ENCODE data around the gene RAB30.
"Not testable (repeated sequence)": the region's sequence is repeated elsewhere in the genome, so short reads cannot be mapped to it uniquely, and the experiment has no call there.

Gene RAB30

DNA sequence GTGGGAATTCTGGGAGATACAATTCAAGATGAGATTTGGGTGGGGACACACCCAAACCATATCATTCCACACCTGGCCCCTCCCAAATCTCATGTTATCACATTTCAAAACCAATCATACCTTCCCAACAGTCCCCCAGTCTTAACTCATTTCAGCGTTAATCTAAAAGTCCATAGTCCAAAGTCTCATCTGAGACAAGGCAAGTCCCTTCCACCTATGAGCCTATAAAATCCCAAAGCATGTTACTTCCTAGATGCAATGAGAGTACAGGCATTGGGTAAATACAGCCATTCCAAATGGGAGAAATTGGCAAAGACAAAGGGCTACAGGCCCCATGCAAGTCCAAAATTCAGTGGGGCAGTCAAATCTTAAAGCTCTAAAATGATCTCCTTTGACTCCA is 128.3 kb downstream of the RAB30 start:
- DNase-seq (ENCODE audit: low read depth), result not testable (repeated sequence)

DNA sequence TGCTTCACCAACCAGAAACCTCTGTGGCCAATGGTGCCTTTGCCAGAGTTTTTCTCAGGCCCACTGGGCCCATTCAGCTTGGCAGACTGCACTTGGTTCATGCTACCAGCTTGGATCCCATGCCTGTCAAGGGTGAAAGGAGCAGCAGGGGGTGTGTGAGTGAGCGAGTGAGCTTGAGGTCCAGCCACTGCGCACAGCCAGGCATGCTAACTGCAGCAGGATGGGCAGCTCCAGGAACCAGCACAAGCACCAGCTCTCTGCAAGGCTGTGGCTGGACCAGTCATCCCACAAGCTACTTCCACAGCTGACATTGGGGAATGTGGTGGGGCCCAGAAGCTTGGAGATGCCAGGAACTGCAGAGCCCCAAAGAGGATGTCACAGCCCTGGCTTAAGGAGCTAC is 129.3 kb downstream of the RAB30 start:
- DNase-seq (ENCODE audit: low read depth), result no peak

DNA sequence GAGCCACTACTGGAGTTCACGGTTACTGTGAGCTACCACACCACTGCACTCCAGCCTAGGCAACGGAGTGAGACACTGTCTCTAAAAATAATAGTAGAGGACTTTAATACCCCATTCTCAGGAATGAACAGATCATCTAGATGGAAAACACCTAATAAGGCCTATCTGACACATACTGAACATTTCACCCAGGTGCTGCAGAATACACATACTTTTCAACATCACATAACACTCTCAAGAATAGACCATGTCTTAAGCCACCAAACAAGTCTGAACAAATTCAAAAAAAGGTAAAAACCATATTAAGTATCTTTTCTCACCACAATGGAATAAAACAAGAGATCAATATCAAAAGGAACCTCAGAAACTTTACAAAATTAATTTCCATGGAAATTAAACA is 132.2 kb downstream of the RAB30 start:
- DNase-seq (ENCODE audit: low read depth), result no peak

DNA sequence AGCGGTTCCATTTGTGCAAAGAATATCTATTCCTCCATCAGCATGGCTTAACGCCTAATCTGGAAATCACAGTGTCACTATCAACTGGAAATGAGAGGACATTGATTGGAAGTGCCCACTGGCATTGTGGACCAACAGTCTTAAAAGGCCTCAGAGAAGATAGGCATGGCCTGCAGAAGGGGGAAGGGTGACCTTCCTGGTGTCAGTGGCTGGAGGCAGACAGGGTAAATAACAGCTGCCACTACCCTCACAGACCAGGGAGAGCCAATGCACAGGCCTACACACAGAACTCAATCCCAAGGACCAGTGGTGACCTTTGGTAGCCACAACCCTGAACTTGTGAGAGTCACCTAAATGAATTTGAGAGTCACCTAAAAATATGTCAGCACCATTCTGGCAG is 134.1 kb downstream of the RAB30 start:
- no peak for DNase-seq (ENCODE audit: low read depth)

DNA sequence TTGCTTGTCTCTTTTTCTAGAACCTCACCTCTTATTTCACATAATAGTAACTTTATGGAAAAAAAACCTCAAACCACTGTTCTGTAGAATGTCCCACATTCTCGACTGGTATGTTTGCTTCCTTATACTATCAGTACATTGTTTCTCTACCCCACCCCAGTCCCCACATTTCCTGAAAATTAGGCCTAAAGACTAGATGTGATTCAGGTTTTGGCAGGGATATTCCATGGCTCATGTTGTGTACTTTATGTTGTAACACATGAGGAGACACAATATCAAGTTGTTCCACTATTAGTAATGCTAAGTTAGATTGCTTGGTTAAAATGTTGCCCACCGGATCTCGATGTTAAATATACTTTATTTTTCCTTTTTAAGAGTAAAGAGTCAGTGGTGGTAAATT is 135.4 kb downstream of the RAB30 start:
- no peak for DNase-seq (ENCODE audit: low read depth)

DNA sequence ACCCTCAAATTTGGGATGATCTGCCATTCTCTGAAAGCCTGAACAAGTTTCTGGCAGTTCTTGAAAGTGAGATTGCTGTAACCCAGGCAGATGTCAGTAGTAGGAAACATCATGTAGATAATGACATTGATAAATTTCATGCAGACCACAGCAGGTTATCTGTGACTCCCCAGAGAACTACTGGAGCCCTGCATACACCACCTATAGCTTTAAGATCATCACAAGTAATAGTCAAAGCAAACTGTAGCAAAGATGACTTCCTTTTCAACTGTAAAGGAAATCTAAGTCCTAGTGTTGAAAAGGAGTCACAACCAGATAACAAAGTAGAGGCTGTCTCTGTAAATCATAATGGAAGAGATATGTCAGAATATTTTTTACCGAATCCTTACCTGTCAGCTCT is 139.1 kb downstream of the RAB30 start:
- no peak for DNase-seq (ENCODE audit: low read depth)

DNA sequence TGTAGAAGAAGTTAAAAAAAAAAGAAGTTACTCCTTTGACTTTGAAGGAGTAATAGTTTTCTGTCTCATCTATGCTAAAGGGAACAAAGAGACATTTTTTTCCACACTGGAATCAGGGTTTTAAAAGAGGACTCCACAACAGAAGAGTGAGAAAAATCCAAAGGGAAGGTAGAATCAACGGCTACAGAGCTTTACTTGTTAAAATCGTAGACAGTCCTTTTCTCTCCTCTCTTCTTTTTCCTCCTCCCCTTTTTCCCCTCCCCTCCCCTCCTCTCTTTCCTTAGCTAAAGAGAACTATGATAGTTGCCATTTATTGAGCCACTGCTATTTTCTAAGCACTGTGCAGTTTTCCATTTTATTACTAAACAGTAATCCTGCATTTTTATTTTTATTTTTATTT is 141.0 kb downstream of the RAB30 start:
- no peak for DNase-seq (ENCODE audit: low read depth)

DNA sequence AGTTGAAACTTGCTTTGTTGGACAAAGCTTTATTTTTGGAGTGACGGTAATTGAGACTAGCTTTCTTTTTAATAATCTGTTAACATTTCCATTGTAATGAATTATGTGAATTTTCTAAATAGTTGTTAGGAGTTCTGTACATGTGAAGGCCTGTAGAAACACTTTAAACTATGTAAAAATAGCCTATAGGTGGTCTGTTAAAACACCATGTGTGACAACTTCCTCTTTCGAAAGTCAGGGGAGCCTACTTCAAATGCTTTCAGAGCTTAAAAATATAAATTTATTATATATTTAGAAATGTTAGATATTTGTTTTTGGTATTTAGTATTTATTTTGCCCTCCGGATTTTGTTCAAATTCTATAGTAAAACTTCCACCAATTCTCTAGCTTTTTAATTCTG is 141.5 kb downstream of the RAB30 start:
- no peak for DNase-seq (ENCODE audit: low read depth)

DNA sequence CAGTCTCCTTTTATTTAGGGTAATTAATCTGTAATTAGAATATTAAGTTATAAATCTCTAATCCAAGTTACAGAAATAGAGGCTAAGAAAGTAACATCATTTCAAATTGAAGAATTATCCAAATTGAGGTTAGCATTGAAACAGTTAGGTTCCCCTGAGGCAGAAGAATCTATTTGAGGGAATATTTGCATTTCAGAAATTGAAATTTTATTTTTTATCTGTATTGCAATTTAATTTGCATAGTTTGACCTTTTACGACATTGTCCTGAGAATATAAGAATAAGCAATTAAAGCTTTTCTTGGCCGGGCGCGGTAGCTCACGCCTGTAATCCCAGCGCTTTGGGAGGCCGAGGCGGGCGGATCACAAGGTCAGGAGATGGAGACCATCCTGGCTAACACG is 142.6 kb downstream of the RAB30 start:
- DNase-seq (ENCODE audit: low read depth), result no peak

DNA sequence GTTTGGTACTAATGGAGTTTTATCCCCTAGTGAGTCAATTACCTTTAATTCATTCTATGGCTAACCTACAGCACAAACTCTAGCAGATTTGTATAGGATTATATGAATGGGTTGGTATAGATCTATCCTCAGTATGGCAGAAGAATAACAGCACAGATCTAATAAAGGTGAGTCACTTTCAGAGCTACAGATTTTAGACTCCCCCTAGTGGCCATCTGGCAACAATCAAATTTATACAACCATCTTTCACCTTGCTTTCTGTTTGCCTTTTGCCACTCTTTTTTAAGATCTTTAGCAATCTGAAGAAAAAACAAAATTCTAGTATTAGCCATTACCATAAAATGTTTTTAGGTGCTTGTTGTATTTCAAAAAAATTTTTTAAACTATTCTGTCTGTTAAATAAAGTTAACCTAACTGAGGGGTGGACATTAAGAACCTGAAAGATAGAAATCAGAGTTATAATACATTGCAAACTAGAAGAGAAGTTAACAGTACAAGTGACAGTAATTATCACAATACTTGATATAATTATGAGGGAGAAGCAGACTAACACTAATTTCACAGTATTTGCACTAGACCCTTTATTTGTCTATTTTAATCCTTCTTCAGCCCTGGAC is 144.3 kb downstream of the RAB30 start:
- DNase-seq (ENCODE audit: low read depth), result no peak

DNA sequence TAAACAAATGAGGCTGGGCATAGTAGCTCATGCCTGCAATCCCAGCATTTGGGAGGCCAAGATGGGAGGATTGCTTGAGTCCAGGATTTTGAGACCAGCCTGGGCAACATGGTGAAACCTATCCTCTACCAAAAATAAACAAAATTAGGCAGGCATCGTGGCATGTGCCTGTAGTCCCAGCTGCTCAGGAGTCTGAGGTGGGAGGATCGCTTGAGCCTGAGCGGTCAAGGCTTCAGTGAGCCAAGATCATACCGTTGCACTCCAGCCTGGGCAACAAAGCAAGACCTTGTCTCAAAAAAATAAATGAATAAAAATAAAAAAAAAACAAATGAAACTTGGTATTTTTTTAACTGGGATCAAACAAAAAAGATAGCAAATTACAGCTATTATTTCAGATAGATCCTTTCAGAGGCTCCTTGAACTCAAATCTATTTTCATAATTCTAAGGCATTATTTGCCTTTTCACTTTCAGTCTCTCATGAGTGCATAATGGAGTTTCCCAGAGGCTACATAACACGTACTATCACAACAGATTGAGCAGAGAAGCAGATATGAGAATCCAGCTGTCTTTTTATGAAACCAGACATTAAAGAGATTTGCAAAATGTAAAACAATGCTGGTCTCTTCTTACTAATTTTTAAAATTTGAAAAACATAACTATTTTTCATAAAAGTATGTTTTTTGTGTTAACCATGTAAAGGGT is 147.0 kb downstream of the RAB30 start:
- no peak for DNase-seq (ENCODE audit: low read depth)

Data from stimulated activated CD8-positive, alpha-beta memory T cell treated with anti-CD3 and anti-CD28 coated beads, Interleukin-4, amount 100 ng/mL, for 24 hours (primary cell).